ENCODE data around the gene PKDCC. TPM values are rescaled to one million over a fixed set of nuclear protein-coding genes. Genes with fewer than 3 reads are reported as not detected.

PKDCC gene, protein sequence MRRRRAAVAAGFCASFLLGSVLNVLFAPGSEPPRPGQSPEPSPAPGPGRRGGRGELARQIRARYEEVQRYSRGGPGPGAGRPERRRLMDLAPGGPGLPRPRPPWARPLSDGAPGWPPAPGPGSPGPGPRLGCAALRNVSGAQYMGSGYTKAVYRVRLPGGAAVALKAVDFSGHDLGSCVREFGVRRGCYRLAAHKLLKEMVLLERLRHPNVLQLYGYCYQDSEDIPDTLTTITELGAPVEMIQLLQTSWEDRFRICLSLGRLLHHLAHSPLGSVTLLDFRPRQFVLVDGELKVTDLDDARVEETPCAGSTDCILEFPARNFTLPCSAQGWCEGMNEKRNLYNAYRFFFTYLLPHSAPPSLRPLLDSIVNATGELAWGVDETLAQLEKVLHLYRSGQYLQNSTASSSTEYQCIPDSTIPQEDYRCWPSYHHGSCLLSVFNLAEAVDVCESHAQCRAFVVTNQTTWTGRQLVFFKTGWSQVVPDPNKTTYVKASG
- total RNA-seq (100 to 1,000 TPM in 1 of 2 donors, 10 to 100 TPM in 1; 86.0 to 122 TPM), polyA plus RNA-seq (ENCODE audit: insufficient read depth, low read depth, low replicate concordance) (121 TPM)
- long read RNA-seq, donor 1, transcript PKDCC-201 (7 exons, 2,502 nt), result major isoform, 66 of 130 reads
- long read RNA-seq, donor 1, transcript PKDCC-207 (2 exons, 563 nt), result minor isoform, 10 of 130 reads
- long read RNA-seq, donor 1, partial matches to known transcripts, result 50 of 130 reads
- long read RNA-seq, donor 1, other reads (novel, unspliced or antisense), result 0 of 130 reads
- long read RNA-seq, donor 2, transcript PKDCC-201 (7 exons, 2,502 nt), result major isoform, 32 of 73 reads
- long read RNA-seq, donor 2, partial matches to known transcripts, result 35 of 73 reads
- long read RNA-seq, donor 2, other reads (novel, unspliced or antisense), result 0 of 73 reads

DNA sequence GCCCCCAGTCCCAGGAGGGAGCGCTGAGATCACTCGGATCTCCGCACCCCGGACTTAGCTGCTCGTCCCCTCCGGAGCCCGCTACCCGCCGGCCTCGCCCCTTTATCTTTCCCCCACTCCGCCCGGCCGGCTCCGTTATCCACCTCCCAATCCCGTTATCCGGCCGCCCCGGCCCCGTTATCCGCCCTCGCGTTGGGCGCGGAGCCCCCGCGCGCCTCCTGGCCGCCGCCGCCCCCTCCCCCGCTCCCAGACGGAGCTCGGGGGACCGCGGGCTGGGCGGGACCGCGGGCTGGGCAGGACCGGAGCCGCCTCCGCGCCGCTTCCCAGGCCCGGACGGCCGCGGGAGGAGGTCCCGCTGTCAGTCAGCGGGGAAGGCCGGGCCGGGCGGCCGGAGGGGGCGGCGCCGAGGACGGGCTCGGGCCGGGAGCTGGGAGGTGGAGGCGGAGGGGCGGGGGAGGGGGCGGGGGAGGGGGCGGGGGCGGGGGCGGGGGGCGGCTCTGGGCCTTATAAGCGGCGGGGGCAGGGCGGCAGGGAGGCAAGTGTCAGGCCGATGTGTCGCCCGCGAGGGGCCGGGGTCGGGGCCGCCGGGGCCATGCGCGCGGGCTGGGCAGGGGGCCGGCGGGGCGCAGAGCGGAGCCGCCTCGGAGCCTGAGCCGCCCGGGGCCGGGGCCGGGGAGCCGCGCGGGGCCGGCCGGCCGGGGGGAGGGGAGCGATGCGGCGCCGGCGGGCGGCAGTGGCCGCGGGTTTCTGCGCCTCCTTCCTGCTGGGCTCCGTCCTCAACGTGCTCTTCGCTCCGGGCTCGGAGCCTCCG is at the start of gene PKDCC:
Gene PKDCC, plus strand, starts transcription at position 534 of the 811 bp plus-strand sequence. Its CDS starts 179 bp downstream, at position 713.
- peak; percentile 38 for TF ChIP-seq POLR2A (IDR thresholded peaks at IDR 0.05)
- TF ChIP-seq, protein P1, sequence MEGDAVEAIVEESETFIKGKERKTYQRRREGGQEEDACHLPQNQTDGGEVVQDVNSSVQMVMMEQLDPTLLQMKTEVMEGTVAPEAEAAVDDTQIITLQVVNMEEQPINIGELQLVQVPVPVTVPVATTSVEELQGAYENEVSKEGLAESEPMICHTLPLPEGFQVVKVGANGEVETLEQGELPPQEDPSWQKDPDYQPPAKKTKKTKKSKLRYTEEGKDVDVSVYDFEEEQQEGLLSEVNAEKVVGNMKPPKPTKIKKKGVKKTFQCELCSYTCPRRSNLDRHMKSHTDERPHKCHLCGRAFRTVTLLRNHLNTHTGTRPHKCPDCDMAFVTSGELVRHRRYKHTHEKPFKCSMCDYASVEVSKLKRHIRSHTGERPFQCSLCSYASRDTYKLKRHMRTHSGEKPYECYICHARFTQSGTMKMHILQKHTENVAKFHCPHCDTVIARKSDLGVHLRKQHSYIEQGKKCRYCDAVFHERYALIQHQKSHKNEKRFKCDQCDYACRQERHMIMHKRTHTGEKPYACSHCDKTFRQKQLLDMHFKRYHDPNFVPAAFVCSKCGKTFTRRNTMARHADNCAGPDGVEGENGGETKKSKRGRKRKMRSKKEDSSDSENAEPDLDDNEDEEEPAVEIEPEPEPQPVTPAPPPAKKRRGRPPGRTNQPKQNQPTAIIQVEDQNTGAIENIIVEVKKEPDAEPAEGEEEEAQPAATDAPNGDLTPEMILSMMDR (IDR thresholded peaks at IDR 0.05), result no peak
- Histone ChIP-seq H3K27me3 (no peaks in the 10 kb centered on the region), H3K4me3 (peak within 1 kb of the TSS; percentile 76 to 87), H3K36me3 (ENCODE audit: low read depth, missing control alignments) (no peaks in the 10 kb centered on the region), H3K27ac (peak within 1 kb of the TSS; percentile 87 to 95), H3K4me1 (peaks cover 27% of the 10 kb centered on the region), H3K9me3 (no peaks in the 10 kb centered on the region)
- DNase-seq, result peak; percentile 80
- 1% methylated on average over 73 of the region's 111 CpGs; no CpG with 5 or more reads in 1 of the 2 donors for WGBS, 2 donors
- intact Hi-C loops (cut with DNase I; ENCODE audit: low total_unique reads), result no loop called here

DNA sequence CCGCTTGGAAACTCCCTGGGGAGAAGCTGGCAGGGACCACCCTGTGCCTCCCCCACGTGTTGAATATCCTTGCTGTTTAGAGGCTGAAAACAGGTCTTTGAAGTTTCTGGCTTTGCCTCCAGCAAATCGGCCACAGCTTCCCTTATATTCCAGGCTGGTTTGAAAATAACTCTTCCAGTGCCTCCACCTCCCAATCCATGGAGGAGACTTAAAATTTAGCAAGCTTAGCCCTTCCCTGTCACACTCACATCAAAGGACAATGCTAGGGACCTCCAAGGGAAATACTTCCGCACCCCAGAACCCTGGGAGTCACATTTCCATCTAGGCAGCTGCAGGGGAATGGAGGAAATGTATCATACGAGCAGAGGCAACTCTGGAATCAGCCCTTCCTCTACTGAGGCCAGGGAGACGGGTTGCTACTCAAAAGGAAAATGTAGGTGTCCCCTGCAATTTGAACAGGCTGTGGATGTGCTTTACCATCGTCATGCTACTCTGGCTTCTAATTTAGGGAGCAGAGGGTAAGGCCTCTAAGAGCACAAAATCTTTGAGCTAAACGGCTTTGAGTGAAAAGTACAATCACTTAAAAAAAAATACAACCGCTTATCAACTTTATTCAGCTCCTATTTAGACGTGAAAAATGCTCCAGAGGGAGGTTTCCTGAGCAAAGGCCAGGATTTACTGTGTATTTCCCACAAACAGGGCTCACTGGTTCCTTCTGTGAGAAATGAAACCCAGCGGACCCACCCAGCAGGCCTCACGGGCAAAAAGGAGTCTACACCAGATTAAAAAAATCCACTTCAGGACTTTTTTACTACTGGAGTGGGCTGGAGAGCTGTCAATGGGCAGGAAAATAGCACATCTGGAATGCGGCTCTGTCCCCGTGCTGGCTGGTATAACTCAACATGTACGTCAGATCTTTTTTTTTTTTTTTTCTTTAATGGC is 49.4 kb upstream of the PKDCC start:
- DNase-seq, result no peak
- no peaks in the 10 kb centered on the region for H3K27me3 ChIP-seq
- no peaks in the 10 kb centered on the region for H3K36me3 ChIP-seq (ENCODE audit: low read depth, missing control alignments)
- TF ChIP-seq, protein P1 (IDR thresholded peaks at IDR 0.05), result no peak
- TF ChIP-seq POLR2A (IDR thresholded peaks at IDR 0.05), result no peak
- peak overlapping the region; percentile 59 to 70 for H3K27ac ChIP-seq
- WGBS, 2 donors, result 50 to 53% methylated on average over 15 of the region's 15 CpGs
- H3K4me3 ChIP-seq, result no peak overlapping the region
- peaks cover 11% of the 10 kb centered on the region for H3K4me1 ChIP-seq
- H3K9me3 ChIP-seq, result no peaks in the 10 kb centered on the region
- intact Hi-C loops (cut with DNase I; ENCODE audit: low total_unique reads), result no loop called here

DNA sequence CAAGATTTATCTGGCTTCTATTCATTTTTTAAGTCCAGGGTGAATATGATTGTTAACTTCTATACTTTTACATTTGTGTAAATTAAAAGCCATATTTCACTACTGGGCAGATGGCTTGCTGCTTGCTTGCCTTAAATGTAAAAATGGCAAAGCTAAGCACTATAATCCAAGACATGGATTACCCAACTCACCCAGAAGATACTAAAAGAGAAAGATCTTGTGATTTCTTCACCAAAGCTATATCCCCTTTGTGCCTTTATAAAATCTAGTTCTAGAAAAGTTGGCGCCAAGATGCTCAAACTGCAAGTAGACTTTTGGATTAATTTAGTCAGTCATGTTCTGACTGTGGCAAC is 48.7 kb upstream of the PKDCC start:
- H3K4me1 ChIP-seq, result peaks cover 11% of the 10 kb centered on the region
- no peak for DNase-seq
- no peaks in the 10 kb centered on the region for H3K9me3 ChIP-seq
- 96 to 98% methylated on average over 1 of the region's 1 CpG for WGBS, 2 donors
- H3K27me3 ChIP-seq, result no peaks in the 10 kb centered on the region
- intact Hi-C loops (cut with DNase I; ENCODE audit: low total_unique reads), result no loop called here
- no peaks in the 10 kb centered on the region for H3K36me3 ChIP-seq (ENCODE audit: low read depth, missing control alignments)
- H3K27ac ChIP-seq, result peak overlapping the region; percentile 59 to 70
- no peak for TF ChIP-seq POLR2A (IDR thresholded peaks at IDR 0.05)
- TF ChIP-seq, protein P1 (IDR thresholded peaks at IDR 0.05), result no peak
- H3K4me3 ChIP-seq, result no peak overlapping the region

Data from testis (tissue), 5 donors.